Vagina (tissue), 2 donors: ENCODE measurements around the gene HOTAIR. TPM values are rescaled to one million over a fixed set of nuclear protein-coding genes. Genes with fewer than 3 reads are reported as not detected.

Experiments used
- DNase-seq, 2 donors: peaks; one replicate each; pipeline ENCODE4 v3.0.0-alpha.2; 2017; ENCODE audit errors: extremely low spot score in 2 of 2
- H3K27ac ChIP-seq: fragments of 200-600 bp; sonication (generic); one replicate; pipeline ENCODE4 v1.5.1; 2019
- H3K27me3 ChIP-seq: fragments of 200-600 bp; sonication (generic); one replicate; pipeline ENCODE4 v1.5.1; 2019
- H3K36me3 ChIP-seq, 2 donors: fragments of 200-600 bp; sonication (generic); one replicate each; pipeline ENCODE4 v1.5.1; 2017 to 2019
- H3K4me1 ChIP-seq: fragments of 200-600 bp; sonication (generic); one replicate; pipeline ENCODE4 v1.5.1; 2019
- H3K4me3 ChIP-seq, 2 donors: fragments of 200-600 bp; sonication (generic); 1 replicate in 1 of 2; 2 replicates in 1 of 2; pipeline ENCODE4 v1.5.1; 2016 to 2019
- H3K9me3 ChIP-seq: fragments of 200-600 bp; sonication (generic); one replicate; pipeline ENCODE4 v1.5.1; 2019
- POLR2A ChIP-seq, 2 donors: fragments of 450-650 bp; IDR thresholded peaks; one replicate each; pipeline ENCODE4 v1.6.1; 2017; ENCODE audit warnings: antibody characterized with exemption in 2 of 2, mild to moderate bottlenecking in 2 of 2, moderate library complexity in 2 of 2
- POLR2AphosphoS5 ChIP-seq, 2 donors: sonication (generic); formaldehyde crosslinking; IDR thresholded peaks; one replicate each; pipeline ENCODE4 v1.9.0; 2017; ENCODE audit warnings: antibody characterized with exemption in 2 of 2, mild to moderate bottlenecking in 2 of 2, low read depth in 1 of 2; ENCODE audit not compliant: insufficient read depth in 1 of 2
- intact Hi-C: fragments of 100-400 bp; cut with DNase I; formaldehyde crosslinking; loops from one replicate; pipeline ENCODE4 v1.15.1; 2023
- total RNA-seq: library from RNA; depleted of rRNA; stranded (reverse); fragments of >200 nt; gene quantifications from one replicate; pipeline ENCODE4 v1.2.3, GENCODE V29; 2016
- TF ChIP-seq, protein P1 (sequence below), 3 experiments: fragments of 450-650 bp in 2 of 3; fragments of 200-600 bp in 1 of 3; sonication (generic) in 1 of 3; IDR thresholded peaks; one replicate each; pipeline ENCODE4 v1.5.1; 2017 to 2019; ENCODE audit warnings: antibody characterized with exemption in 3 of 3, mild to moderate bottlenecking in 2 of 3, moderate library complexity in 2 of 3

The HOTAIR gene
- total RNA-seq, 1 donor from 2014 or later = not detected

DNA sequence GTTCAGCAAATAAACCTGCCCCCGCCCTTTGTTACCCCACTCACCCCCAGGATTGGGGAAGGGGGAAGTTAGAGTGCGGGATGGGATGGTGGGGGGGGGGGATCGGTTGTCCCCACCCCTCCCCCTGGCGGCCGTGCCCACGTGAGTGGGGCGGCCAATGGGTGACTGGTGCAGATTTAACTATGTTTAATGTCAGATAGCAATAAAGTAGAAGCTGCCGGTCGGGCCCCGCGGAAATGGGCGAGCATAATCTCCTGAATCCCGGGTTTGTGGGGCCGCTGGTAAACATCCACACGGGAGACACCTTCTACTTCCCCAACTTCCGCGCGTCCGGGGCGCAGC, 20.1 kb downstream of the HOTAIR start, which contains the start of gene HOXC12:
Gene HOXC12, plus strand, starts transcription at position 210 of the 342 bp plus-strand sequence. Its CDS starts 27 bp downstream, at position 237.
- Histone ChIP-seq H3K27me3 (peaks cover 33% of the 10 kb centered on the region), H3K9me3 (no peaks in the 10 kb centered on the region), H3K4me1 (peaks cover 13% of the 10 kb centered on the region), H3K4me3 (peak within 1 kb of the TSS in 1 of 2 donors; percentile 10), H3K27ac (no peak within 1 kb of the TSS), H3K36me3 (no peaks in the 10 kb centered on the region)
- TF ChIP-seq, protein P1, sequence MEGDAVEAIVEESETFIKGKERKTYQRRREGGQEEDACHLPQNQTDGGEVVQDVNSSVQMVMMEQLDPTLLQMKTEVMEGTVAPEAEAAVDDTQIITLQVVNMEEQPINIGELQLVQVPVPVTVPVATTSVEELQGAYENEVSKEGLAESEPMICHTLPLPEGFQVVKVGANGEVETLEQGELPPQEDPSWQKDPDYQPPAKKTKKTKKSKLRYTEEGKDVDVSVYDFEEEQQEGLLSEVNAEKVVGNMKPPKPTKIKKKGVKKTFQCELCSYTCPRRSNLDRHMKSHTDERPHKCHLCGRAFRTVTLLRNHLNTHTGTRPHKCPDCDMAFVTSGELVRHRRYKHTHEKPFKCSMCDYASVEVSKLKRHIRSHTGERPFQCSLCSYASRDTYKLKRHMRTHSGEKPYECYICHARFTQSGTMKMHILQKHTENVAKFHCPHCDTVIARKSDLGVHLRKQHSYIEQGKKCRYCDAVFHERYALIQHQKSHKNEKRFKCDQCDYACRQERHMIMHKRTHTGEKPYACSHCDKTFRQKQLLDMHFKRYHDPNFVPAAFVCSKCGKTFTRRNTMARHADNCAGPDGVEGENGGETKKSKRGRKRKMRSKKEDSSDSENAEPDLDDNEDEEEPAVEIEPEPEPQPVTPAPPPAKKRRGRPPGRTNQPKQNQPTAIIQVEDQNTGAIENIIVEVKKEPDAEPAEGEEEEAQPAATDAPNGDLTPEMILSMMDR (IDR thresholded peaks at IDR 0.05) = no peak
- no peak for DNase-seq
- intact Hi-C loops = no loop called here

DNA sequence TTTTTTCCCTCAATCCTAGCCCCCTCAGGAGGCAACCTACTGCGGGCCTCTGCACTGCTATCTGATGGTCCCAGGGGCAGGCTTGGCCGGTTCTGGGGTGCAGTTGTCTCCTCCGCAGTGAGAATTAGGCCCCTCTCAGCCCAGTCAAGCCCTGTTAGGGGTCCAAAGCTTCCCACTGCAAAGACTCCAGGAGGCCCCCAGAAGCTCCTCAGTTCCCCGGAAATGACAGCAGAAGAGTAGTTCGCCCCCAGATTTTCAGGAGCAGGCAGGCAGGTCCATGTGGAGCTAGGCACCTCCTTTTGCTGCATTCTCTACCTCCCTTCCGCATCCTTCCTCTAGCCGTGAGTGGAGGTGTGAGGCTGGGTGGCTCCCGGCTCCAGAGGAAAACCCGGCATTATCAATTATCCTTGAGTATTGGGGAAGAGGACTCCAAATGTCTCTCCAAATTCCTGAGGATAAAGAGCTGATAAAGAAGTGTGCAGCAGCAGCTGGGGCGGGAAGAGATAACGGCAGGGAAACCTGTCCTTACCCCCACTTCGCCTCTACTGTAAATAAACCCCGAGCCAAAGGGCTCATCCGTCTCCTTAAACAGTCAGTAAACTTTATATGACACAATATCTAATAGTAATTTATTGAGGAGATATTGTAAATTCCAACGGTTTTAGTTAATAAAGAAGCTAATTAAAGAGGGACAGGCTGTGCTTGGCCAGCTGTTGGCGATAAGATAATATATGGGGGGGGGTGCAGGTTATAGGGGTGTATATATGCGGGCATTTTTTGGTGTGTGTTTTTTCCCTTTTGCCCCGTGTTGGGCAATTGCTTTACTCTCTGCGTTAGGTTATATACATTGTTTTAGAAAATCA, 20.7 kb downstream of the HOTAIR start:
- DNase-seq = no peak
- H3K27me3 ChIP-seq = peaks cover 33% of the 10 kb centered on the region
- no peak overlapping the region for H3K27ac ChIP-seq
- peaks cover 13% of the 10 kb centered on the region for H3K4me1 ChIP-seq
- TF ChIP-seq POLR2AphosphoS5 (IDR thresholded peaks at IDR 0.05; ENCODE audit: insufficient read depth in 1 of 2, low read depth in 1 of 2) (no peak), POLR2A (IDR thresholded peaks at IDR 0.05) (no peak)
- TF ChIP-seq, protein P1 (IDR thresholded peaks at IDR 0.05) = no peak
- intact Hi-C loops = no loop called here
- no peaks in the 10 kb centered on the region for H3K9me3 ChIP-seq
- H3K4me3 ChIP-seq = no peak overlapping the region
- H3K36me3 ChIP-seq = no peaks in the 10 kb centered on the region

DNA sequence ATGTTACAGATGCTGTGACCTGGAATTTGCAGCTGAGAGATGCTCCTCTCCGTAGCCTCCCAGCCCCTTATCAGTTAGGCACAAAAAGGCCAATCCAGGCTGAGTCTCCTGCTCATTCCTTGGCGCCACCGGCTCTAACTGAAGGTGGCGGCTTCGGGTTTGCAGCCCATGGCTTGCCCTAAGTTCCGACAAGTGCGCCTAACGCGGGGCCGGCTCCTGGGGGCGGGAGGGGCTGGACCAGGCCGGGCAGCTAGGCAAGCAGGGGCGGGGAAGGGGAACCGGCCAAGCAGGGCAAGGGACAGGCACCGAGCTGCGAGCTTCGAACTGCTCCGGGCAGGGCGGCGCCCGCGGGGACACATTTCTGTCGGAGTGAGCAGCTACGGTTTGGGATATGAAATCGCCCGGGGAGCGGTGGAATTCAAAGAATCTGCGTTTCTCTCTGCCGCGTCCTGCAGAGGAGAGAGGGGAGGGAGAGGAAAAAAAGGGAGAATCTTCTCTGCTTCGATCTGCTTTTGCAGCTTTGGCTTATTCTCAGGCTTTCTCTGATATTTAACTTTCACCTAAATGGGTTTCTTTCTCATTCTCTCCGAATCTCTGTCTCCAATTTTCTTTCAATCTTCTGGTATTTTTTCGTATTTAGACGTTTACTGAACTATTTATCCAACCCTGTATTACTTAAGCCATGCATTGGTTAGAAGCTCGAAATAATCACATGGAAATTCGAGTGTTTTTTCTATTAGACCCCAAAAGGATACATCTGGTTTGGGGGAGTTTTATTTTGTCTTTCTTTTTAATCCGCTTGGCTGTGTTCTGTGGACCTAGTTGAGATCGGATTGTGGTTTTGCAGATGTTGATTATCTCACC, 21.7 kb downstream of the HOTAIR start:
- no peak for TF ChIP-seq POLR2AphosphoS5 (IDR thresholded peaks at IDR 0.05; ENCODE audit: insufficient read depth in 1 of 2, low read depth in 1 of 2)
- TF ChIP-seq, protein P1 (IDR thresholded peaks at IDR 0.05) = no peak
- TF ChIP-seq POLR2A (IDR thresholded peaks at IDR 0.05) = no peak
- H3K27ac ChIP-seq = no peak overlapping the region
- no peaks in the 10 kb centered on the region for H3K9me3 ChIP-seq
- H3K4me1 ChIP-seq = peaks cover 13% of the 10 kb centered on the region
- no peak overlapping the region for H3K4me3 ChIP-seq
- H3K36me3 ChIP-seq = no peaks in the 10 kb centered on the region
- intact Hi-C loops = no loop called here
- H3K27me3 ChIP-seq = peaks cover 33% of the 10 kb centered on the region
- DNase-seq = no peak

DNA sequence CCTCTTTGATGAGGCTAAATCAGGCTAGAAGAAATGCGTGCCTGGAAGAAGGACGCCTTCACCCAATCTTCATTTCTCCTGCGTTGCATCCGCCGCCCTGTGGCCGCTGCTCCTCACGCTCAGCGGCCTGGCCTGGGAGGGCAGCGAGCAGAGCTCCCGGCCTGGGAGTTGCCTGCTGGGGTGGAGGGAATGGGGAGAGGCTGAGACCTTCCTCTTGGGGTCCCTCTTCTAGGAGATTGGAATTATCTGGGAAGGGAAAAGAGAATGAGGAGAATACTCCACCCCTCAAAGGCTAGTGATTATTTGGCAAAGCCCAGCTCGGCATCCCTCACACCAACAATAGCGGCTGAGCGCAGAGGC, 22.4 kb downstream of the HOTAIR start:
- intact Hi-C loops = no loop called here
- no peak for DNase-seq
- Histone ChIP-seq H3K27me3 (peaks cover 33% of the 10 kb centered on the region), H3K9me3 (no peaks in the 10 kb centered on the region), H3K4me3 (no peak overlapping the region), H3K4me1 (peaks cover 13% of the 10 kb centered on the region), H3K36me3 (no peaks in the 10 kb centered on the region), H3K27ac (no peak overlapping the region)
- TF ChIP-seq POLR2A (IDR thresholded peaks at IDR 0.05) (no peak), POLR2AphosphoS5 (IDR thresholded peaks at IDR 0.05; ENCODE audit: insufficient read depth in 1 of 2, low read depth in 1 of 2) (no peak)
- TF ChIP-seq, protein P1 (IDR thresholded peaks at IDR 0.05) = no peak
